Measurements from ENCODE around the gene DRAM1.

Gene DRAM1

DNA sequence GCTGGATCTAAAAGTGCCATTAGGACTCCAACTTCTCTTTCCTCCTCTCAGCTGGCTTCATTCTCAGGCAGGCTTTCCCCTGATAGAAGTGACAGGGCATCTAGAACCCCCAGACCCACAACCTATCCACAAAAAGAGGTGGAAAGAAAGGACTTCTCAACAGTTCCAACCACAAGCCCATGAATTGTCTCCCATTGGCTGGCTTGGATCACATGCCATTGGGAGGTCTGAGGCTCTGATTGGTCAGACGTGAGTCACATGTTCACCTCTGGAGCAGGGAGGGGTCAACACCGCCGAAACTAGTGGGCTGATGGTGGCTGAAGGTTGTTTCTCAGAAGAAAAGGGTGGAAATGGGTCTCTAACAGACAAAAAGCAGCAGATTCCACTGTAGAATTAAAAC lies 47.2 kb downstream of the DRAM1 start:
- no peaks in the 10 kb centered on the region for H3K9me3 Mint-ChIP-seq
- DNase-seq (ENCODE audit: low spot score in 2 of 2) (no peak), ATAC-seq (replicated peaks; ENCODE audit: extremely low read depth, poor library complexity, severe bottlenecking) (no peak)
- H3K27me3 Mint-ChIP-seq: peaks cover 20% of the 10 kb centered on the region
- H3K4me1 Mint-ChIP-seq: peaks cover 5% of the 10 kb centered on the region
- H3K27ac Mint-ChIP-seq (ENCODE audit: low read depth): no peak overlapping the region
- peaks cover 2% of the 10 kb centered on the region for H3K36me3 Mint-ChIP-seq (ENCODE audit: insufficient read depth)
- H3K4me3 Mint-ChIP-seq: no peak overlapping the region

DNA sequence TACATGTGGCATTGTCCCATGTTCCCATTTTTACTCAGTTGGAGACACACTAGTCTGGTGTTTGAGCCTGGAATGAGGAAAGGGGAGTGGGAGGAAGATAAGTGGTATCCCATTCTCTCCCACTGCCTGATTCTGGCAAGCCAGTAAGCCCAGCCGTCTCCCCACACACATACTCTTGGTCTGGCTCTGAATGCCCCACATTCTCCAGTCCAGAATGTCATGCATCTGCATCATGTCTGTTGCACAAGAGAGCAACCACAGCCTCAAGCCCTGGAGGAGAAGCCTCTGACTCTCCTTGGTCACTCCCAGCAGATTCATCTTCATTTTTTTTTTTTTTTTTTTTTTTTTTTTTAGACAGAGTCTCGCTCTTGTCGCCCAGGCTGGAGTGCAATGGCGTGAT lies 48.0 kb downstream of the DRAM1 start:
- H3K27me3 Mint-ChIP-seq: peaks cover 27% of the 10 kb centered on the region
- H3K36me3 Mint-ChIP-seq (ENCODE audit: insufficient read depth): peaks cover 2% of the 10 kb centered on the region
- ATAC-seq (replicated peaks; ENCODE audit: extremely low read depth, poor library complexity, severe bottlenecking) (no peak), DNase-seq (ENCODE audit: low spot score in 2 of 2) (no peak)
- no peak overlapping the region for H3K4me3 Mint-ChIP-seq
- peaks cover 5% of the 10 kb centered on the region for H3K4me1 Mint-ChIP-seq
- H3K27ac Mint-ChIP-seq (ENCODE audit: low read depth): no peak overlapping the region
- H3K9me3 Mint-ChIP-seq: no peaks in the 10 kb centered on the region

DNA sequence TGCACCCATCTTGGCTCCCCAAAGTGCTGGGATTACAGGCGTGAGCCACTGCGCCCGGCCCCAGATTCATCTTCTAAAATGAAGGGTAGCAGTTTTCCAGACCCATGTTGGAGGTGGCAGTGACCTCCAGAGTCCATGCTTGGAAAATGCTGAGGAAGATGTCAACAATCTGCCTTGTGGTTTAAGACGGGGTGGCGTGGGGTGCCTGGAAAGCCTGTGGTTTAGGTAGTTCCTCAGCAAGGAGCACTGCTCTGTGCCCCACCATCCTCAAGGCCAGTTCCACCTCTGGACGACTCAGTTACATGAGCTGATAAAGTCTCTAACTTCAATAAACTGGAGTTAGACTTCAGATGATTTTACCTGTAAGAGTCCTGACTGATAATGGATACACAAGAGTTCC lies 48.6 kb downstream of the DRAM1 start:
- Mint-ChIP-seq H3K27me3 (peaks cover 33% of the 10 kb centered on the region), H3K36me3 (ENCODE audit: insufficient read depth) (peaks cover 2% of the 10 kb centered on the region), H3K27ac (ENCODE audit: low read depth) (no peak overlapping the region), H3K9me3 (no peaks in the 10 kb centered on the region), H3K4me1 (peaks cover 5% of the 10 kb centered on the region), H3K4me3 (no peak overlapping the region)
- DNase-seq (ENCODE audit: low spot score in 2 of 2) (no peak), ATAC-seq (replicated peaks; ENCODE audit: extremely low read depth, poor library complexity, severe bottlenecking) (no peak)

DNA sequence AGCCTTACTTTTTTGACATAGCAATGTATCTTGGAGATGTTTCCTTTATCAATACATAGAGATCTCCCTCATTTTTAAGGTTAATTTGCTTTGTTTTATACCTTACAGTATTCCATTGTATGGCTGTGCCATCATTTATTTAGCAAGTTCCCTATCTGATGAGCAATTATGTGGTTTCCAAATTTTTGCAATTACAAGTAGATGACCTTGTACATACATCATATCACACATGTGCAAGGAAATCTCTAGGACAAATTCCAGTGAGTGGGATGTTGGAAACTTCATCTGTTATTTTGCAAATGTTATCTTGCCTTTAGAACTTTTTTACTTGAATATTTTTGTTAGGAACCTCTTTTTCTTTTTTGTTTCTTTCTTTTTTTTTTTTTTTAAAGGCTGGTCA lies 49.7 kb downstream of the DRAM1 start:
- DNase-seq (ENCODE audit: low spot score in 2 of 2) (no peak), ATAC-seq (replicated peaks; ENCODE audit: extremely low read depth, poor library complexity, severe bottlenecking) (no peak)
- peaks cover 5% of the 10 kb centered on the region for H3K4me1 Mint-ChIP-seq
- no peak overlapping the region for H3K27ac Mint-ChIP-seq (ENCODE audit: low read depth)
- H3K27me3 Mint-ChIP-seq: peaks cover 34% of the 10 kb centered on the region
- peaks cover 2% of the 10 kb centered on the region for H3K36me3 Mint-ChIP-seq (ENCODE audit: insufficient read depth)
- H3K4me3 Mint-ChIP-seq: no peak overlapping the region
- no peaks in the 10 kb centered on the region for H3K9me3 Mint-ChIP-seq

DNA sequence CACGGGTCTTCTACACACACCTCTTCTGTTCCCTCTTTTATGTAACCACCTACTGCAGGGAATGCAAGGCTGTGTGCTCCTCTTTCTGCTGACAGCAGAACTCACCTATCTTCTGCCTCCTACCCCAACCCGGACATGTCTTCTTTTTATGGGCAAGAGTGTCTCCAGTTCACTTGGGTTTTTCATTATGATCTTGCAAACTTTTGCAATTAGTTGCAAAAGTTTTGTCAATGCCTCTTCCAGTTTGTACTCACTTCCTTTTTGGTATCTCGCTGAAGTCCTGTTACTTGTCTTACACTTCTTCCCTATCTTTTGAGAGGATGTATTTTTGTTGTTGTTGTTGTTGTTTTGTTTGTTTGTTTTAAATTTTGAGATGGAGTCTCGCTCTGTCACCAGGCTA lies 50.6 kb downstream of the DRAM1 start:
- Mint-ChIP-seq H3K4me1 (peaks cover 5% of the 10 kb centered on the region), H3K27me3 (peaks cover 34% of the 10 kb centered on the region), H3K9me3 (no peaks in the 10 kb centered on the region), H3K4me3 (no peak overlapping the region), H3K27ac (ENCODE audit: low read depth) (no peak overlapping the region), H3K36me3 (ENCODE audit: insufficient read depth) (no peaks in the 10 kb centered on the region)
- DNase-seq (ENCODE audit: low spot score in 2 of 2): no peak
- ATAC-seq (replicated peaks; ENCODE audit: extremely low read depth, poor library complexity, severe bottlenecking): no peak

DNA sequence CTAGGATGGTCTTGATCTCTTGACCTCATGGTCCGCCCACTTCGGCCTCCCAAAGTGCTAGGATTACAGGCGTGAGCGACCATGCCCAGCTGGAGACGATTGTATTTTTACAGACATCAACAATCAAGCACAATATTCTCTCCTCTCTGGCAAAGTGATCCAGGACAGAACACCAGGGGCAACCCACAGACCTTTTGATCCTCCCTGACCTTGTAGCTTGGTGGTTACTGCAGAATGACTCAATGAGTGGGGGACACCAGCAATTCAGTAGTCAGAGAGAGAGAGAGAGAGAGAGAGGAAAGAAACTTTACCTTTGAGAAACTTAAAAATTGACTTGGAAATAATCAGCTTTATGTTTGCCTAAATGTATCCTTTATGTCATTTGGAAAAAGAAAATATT lies 51.2 kb downstream of the DRAM1 start:
- DNase-seq (ENCODE audit: low spot score in 2 of 2) (no peak), ATAC-seq (replicated peaks; ENCODE audit: extremely low read depth, poor library complexity, severe bottlenecking) (no peak)
- Mint-ChIP-seq H3K27me3 (peaks cover 34% of the 10 kb centered on the region), H3K9me3 (no peaks in the 10 kb centered on the region), H3K4me3 (no peak overlapping the region), H3K27ac (ENCODE audit: low read depth) (no peak overlapping the region), H3K36me3 (ENCODE audit: insufficient read depth) (no peaks in the 10 kb centered on the region), H3K4me1 (peaks cover 5% of the 10 kb centered on the region)

DNA sequence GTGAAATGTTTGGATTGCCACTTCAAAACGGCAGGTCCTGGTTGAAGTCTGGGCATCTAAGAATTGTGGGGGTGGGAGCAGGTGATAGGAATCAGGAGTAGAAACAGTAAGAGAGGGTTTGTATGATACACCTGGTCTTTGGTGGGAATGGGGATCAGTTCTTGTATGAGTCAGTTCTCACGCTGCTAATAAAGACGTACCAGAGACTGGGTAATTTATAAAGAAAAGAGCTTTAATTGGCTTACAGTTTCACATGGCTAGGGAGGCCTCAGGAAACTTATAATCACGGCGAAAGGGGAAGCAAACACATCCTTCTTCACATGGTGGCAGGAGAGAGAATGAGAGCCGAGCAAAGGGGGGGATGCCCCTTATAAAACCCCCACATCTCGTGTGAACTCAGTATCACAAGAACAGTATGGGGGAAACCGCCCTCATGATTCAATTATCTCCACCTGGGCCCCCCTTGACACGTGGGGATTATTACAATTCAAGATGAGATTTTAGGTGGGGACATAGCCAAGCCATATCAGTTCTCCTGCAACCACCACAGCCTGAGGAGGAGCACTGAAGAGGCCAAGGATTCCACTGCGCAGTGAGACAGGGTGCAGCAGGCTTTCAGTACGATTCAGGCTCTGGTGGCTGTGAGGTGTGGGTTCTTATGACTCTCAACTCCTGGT lies 52.1 kb downstream of the DRAM1 start:
- Mint-ChIP-seq H3K9me3 (no peaks in the 10 kb centered on the region), H3K4me3 (no peak overlapping the region), H3K27me3 (peaks cover 34% of the 10 kb centered on the region), H3K36me3 (ENCODE audit: insufficient read depth) (no peaks in the 10 kb centered on the region), H3K27ac (ENCODE audit: low read depth) (no peak overlapping the region), H3K4me1 (peaks cover 5% of the 10 kb centered on the region)
- no peak for ATAC-seq (replicated peaks; ENCODE audit: extremely low read depth, poor library complexity, severe bottlenecking)
- no peak for DNase-seq (ENCODE audit: low spot score in 2 of 2)

DNA sequence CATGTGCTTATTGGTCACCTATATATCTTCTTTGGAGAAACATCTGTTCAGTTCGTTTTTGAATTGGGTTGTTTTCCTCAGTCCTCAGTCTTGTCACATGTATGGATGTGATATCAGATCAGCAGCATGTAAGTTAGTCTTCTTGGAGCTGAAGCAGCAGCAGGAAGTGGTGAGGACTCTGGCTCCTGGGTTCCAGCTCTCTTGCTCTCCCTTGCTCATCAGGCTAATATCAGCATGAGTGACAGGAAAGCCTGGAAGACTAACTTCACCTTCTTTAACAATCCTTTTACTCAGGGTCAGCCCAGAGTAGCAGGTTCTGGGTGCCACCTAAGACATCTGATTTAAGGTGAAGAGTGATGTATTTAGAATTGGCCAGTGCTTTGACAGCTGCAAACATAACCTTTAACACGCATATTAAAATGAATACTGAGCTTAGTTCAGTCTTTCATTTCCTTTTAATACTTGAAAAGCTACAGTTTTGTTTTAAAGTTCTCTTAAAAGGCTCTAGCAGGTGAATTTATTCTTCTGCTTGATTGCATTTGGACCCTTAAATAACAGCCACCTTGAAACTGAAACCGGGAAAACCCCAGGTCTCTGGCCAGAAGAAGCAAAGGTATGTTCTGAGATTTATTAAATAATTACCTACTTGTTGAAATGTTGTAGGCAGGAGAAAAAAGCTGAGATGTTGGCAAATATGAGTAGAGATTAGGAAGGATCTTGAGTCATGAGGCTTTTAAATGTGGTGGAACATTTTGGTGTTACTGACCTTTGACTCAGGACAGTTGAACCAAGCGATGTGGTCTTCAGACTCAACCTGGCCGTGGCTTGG lies 54.3 kb downstream of the DRAM1 start:
- Mint-ChIP-seq H3K9me3 (no peaks in the 10 kb centered on the region), H3K27ac (ENCODE audit: low read depth) (no peak overlapping the region), H3K27me3 (peaks cover 34% of the 10 kb centered on the region), H3K4me3 (no peak overlapping the region), H3K4me1 (peaks cover 5% of the 10 kb centered on the region), H3K36me3 (ENCODE audit: insufficient read depth) (peaks cover 2% of the 10 kb centered on the region)
- DNase-seq (ENCODE audit: low spot score in 2 of 2) (no peak), ATAC-seq (replicated peaks; ENCODE audit: extremely low read depth, poor library complexity, severe bottlenecking) (no peak)

DNA sequence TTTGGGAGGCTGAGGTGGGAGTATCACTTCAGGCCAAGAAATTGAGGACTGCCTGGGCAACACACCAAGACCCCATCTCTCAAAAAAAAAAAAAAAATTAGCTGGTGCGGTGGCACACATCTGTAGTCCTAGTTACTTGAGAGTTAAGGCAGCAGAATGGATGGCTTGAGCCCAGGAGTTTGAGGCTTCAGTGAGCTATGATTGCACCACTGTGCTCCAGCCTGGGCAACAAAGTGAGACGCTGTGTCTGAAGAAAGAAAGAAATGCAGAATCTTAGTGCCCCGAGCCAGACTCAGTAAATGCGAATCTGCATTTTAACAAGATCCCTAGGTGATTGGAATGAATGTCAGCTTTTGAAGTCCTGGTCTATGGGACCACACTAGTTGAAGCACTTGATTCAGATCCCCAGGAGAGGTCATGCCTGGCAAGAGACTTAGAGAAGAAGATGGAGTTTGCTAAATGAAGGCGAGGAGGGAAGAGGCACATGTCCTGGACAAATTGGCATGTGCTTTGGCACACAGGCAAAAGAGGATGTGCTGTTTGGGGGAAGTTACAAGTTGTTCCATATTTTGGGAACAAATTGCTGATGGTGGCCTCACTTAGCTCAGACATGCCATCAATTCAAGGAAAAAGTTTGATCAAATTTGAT lies 56.6 kb downstream of the DRAM1 start:
- DNase-seq (ENCODE audit: low spot score in 2 of 2) (no peak), ATAC-seq (replicated peaks; ENCODE audit: extremely low read depth, poor library complexity, severe bottlenecking) (no peak)
- Mint-ChIP-seq H3K4me1 (peaks cover 5% of the 10 kb centered on the region), H3K27me3 (peaks cover 26% of the 10 kb centered on the region), H3K27ac (ENCODE audit: low read depth) (no peak overlapping the region), H3K36me3 (ENCODE audit: insufficient read depth) (peaks cover 2% of the 10 kb centered on the region), H3K9me3 (no peaks in the 10 kb centered on the region), H3K4me3 (no peak overlapping the region)

DNA sequence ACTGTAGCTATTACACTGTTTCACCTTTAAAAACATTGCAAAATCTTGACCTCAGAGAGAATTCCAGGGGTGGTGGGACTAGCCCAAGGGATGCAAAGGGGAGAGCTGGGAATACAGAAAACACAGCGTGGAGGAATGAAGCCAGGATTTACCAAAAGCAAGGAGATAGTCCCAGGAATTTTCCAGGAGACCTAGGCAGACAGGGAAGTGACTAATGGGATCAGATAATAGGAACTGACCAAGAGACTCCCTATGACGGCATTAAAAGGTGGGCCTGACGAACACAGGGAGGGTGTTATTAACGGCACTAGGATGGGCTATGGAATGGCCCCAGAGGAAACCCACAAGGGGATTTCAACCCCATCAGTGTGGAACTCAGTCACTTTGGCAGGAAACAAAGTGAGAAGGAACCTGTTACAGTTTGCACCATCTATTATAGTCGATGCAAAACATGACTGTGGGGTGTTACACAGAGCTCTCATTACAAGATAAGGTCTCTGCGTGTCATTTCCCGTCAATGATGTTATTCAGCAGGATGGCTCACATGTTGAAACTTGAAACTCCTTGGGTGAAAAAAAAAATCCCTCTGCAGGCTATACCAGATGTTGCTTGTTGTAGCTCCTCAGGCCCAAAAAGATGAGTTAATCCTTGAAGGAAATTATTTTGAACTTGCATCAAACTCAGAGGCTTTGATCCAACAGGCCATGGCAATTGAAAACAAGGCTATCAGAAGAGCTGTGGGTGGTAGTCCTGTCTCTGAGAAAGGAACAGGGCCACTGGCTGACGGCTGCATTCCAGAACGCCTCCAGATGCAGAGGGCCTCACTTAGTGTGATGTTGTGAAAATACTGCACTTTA lies 58.7 kb downstream of the DRAM1 start:
- DNase-seq (ENCODE audit: low spot score in 2 of 2) (no peak), ATAC-seq (replicated peaks; ENCODE audit: extremely low read depth, poor library complexity, severe bottlenecking) (peak; percentile 67)
- Mint-ChIP-seq H3K4me3 (no peak overlapping the region), H3K27ac (ENCODE audit: low read depth) (no peak overlapping the region), H3K9me3 (no peaks in the 10 kb centered on the region), H3K27me3 (peaks cover 5% of the 10 kb centered on the region), H3K4me1 (no peaks in the 10 kb centered on the region), H3K36me3 (ENCODE audit: insufficient read depth) (peaks cover 2% of the 10 kb centered on the region)

DNA sequence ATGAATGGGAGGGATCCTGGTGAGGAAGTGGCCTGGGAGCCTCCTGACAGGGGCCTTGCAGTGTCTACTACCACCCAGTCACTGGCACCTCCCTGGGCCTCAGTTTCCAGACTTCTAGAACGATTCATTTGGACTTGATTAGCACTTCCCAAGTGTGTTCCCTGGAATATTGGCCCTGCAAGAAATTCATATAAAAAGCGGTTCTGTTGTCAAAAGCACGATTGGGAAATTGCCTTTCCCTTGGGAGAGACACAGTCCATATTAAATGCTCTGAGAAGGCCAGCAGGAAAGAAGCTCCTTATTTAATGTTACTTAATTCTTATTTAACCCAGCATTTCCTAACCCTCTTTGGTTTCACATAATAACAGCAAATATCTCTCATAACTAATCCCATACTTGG lies 61.9 kb downstream of the DRAM1 start:
- Mint-ChIP-seq H3K4me3 (no peak overlapping the region), H3K27ac (ENCODE audit: low read depth) (no peak overlapping the region), H3K36me3 (ENCODE audit: insufficient read depth) (peaks cover 2% of the 10 kb centered on the region), H3K27me3 (peaks cover 5% of the 10 kb centered on the region), H3K9me3 (no peaks in the 10 kb centered on the region), H3K4me1 (no peaks in the 10 kb centered on the region)
- ATAC-seq (replicated peaks; ENCODE audit: extremely low read depth, poor library complexity, severe bottlenecking) (no peak), DNase-seq (ENCODE audit: low spot score in 2 of 2) (no peak)

DNA sequence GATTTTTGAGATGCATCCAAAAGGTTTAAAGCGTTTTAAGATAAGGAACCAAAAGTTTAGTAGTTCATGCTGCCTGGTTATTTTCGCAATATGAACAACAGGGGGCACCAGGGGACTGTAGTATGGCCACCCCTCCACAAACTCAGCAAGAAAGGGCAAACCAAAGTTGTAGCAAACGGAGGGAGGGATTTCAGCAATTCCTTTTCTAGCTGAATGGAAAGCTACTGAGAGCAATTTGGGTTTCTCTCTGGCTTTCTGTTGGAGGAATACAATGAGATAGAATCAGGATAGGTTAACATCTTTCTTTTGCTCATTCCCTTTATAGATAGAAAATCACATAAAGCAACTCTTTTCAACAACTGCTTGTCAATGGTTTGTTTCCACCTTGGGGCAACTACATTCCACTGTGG lies 62.5 kb downstream of the DRAM1 start:
- ATAC-seq (replicated peaks; ENCODE audit: extremely low read depth, poor library complexity, severe bottlenecking) (peak; percentile 44), DNase-seq (ENCODE audit: low spot score in 2 of 2) (peak in 1 of 2 donors; percentile 15)
- Mint-ChIP-seq H3K27me3 (peaks cover 5% of the 10 kb centered on the region), H3K4me1 (no peaks in the 10 kb centered on the region), H3K36me3 (ENCODE audit: insufficient read depth) (peaks cover 2% of the 10 kb centered on the region), H3K27ac (ENCODE audit: low read depth) (no peak overlapping the region), H3K4me3 (no peak overlapping the region), H3K9me3 (no peaks in the 10 kb centered on the region)

All from central memory CD8-positive, alpha-beta T cell (primary cell).